Cerebellar nuclear complex (tissue), 1 donor: ENCODE results near the gene GADD45G.
A peak's percentile ranks its signal among the peaks of the same experiment; 100 is the strongest.

Source experiments
- DNase-seq, 2 experiments: peaks; one replicate each; lab custom pipeline; 2025; lab: John Stamatoyannopoulos, UW

GADD45G gene, protein sequence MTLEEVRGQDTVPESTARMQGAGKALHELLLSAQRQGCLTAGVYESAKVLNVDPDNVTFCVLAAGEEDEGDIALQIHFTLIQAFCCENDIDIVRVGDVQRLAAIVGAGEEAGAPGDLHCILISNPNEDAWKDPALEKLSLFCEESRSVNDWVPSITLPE

DNA sequence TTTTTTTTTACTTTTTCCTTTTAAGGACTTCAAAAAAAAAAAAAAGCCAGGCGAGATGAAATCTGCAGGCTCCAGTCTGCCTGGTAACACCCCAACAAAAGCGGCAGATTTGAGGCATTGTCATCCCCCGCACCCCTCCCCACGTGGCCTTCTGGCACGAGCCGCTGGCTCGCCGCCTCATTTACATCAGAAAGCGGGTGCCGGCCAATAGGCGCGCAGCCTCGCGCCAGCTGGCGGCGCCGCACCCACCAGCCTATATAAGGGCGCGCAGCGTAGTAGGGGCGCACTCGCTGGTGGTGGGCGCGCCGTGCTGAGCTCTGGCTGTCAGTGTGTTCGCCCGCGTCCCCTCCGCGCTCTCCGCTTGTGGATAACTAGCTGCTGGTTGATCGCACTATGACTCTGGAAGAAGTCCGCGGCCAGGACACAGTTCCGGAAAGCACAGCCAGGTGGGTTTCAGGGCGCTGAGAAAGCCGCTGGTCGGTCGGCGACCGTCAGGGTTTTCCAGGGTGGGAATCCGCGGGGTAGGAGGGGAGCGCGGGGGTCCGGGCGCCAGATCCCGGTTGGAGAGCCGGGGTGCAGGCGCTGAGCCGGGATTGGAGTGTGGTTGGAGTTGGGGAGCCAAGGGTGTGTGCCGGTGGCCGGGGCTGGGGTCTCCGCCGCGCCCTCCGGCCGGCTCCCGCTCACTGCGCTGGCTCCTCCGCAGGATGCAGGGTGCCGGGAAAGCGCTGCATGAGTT, at the start of gene GADD45G:
TSS of gene GADD45G (plus strand) at position 284 of the 736 bp plus-strand sequence. CDS start at position 394, 110 bp downstream.
- DNase-seq, result peak; percentile 69 to 78

- DNase-seq, result no peak
These were observed 49.8 kb upstream of the GADD45G start for GRCh38 chr9:89555036-89555415.

DNA sequence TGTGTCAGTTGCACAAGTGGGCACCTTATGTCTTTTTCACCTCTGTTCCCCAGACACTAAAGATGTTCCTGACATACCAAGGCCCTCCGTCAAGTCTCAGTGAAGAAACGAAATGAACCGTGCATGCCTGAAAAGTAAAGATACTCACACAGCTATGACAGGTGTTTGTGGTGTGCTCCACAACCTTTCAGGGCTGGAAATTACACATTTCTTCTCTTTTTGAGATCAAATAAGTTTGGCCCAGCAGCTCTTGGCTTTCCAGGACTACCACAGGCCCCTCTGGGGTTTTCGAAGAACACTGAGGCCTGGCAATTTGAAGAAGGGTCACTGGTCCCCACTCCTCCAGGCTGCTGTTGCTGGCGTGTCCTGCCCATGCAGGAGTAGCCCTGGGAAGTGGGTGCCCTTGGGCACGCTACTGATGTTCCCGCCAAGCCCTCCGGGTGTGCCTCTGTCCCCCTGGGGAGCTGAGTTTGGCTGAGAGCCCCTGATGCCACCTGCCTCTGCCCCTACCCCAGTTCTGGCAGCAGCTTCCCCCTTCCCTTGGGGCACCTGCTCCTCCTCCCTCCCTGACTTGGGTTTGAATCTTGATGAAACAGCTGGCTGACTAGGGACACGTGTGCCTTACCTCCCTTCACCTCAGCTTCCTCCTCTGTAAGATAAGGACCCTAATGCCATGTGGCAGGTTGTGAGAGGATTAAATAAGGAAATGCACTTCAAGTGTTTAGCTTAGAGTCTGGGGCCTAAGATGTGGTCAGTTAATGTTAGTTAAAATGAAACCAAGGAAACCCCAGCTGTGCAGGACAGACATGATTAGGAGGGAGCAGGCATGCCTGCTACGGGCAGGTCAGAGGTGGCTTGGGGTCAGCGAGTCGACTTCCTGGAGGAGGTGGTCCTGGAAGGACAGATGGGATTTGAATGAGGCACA, 49.1 kb upstream of the GADD45G start:
- DNase-seq, result no peak

- no peak for DNase-seq
These were observed 46.5 kb upstream of the GADD45G start for GRCh38 chr9:89558196-89558899.

DNA sequence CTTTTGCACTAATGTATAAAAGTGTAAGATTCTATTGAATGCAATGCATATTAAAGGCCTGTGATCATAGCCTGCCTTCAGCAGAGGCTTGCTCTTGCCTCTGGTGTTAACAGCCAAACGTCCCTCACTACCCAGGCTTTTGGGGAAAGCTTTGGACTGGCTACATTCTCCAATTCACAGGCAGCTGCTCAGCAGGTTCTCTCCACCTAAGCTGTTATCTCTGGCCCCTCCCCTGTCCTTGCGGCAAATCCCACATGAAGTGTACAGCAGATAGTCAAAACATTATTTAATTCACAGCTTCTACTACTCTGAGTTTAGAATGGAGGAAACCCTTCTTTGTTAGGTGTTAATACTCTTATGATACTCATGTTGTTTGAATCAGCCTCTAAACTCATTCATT, 45.9 kb upstream of the GADD45G start:
- DNase-seq, result no peak

DNA sequence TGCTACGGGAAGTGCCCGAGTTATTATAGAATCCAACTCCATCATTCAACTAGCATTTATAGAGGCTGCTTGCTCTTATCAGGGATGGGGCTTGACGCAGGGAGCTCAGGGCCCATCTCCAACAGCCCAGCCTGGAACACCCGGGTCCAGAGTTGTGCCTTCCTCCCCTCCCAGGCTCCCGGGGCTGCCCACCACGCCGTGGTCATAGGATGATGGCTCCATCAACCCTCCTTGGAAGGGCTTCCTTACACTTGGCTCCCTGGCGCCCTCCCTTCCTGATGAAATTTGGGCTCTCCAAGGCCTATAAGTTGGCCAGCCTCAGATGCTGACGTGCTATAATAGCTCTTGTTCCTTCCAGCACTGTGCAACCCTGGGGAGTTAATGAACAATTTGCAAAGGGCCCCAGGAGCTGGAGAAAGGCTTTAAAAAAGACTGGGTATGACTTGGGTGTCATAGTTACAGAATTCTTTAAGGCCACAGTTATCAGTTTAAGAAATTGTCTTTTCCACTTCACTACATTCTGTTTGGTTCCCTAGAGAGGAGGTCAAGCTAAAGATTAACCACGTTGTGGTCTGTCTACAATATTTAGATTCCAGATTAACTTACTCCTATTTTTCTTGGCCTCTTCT, 42.5 kb upstream of the GADD45G start:
- DNase-seq, result no peak

DNA sequence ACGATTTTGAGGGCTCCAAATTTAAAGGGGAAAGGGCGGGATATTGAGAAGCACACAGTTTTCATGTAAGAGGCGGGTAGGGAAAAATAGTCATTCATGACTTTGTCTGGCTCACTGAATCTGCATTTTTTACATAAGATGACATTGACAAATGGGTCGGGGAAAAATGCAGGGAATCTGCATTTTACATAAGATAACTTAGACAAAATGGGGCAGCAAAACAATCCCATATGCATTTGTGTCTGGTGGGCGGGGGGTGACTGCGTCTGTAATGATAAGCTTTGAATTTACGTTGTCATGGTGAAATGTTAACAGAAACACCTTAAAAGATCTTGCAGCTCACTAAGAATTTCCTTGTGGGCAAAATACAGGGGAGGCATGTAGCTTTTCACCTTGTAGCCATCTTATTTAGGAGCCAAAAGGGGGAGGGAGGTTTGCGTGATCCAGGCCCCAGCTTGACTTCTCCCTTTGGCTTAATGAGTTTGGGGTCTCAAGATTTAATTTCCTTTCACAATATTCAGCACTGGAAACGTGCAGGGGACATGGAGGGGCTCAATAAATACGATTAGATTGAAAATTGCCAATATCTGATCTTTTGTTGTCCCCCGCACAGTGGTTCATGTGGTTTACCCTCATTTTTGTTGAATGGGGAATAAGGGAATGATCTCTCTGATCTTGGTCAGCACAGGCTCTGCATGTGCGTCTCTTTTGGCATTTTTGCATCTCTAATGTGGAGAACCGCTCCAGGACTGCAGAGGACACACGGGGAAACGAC, 41.1 kb upstream of the GADD45G start:
- no peak for DNase-seq

- no peak for DNase-seq
These were observed 40.4 kb upstream of the GADD45G start for GRCh38 chr9:89564346-89564878.

GRCh38 chr9:89567649-89568048, 37.2 kb upstream of the GADD45G start:
- DNase-seq, result no peak

GRCh38 chr9:89574309-89574708, 30.5 kb upstream of the GADD45G start:
- DNase-seq, result no peak

DNA sequence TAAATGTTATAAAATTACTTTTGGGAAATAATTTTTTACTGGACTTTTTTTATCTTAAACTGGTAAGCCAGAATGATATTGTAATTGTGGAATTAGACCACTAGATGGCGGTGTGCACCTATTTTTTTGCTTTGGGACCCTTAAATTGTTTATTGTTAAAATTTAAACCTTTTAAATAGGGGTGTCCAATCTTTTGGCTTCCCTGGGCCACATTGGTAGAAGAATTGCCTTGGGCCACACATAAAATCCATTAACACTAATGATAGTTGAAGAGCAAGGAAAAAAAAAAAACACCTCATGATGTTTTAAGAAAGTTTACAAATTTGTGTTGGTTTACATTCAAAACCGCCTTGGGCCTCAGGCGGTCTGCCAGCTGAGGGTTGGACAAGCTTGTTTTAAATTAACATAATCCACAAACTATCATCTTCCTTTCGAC, 28.4 kb upstream of the GADD45G start:
- DNase-seq, result no peak

GRCh38 chr9:89577363-89577762, 27.4 kb upstream of the GADD45G start:
- DNase-seq, result no peak

DNA sequence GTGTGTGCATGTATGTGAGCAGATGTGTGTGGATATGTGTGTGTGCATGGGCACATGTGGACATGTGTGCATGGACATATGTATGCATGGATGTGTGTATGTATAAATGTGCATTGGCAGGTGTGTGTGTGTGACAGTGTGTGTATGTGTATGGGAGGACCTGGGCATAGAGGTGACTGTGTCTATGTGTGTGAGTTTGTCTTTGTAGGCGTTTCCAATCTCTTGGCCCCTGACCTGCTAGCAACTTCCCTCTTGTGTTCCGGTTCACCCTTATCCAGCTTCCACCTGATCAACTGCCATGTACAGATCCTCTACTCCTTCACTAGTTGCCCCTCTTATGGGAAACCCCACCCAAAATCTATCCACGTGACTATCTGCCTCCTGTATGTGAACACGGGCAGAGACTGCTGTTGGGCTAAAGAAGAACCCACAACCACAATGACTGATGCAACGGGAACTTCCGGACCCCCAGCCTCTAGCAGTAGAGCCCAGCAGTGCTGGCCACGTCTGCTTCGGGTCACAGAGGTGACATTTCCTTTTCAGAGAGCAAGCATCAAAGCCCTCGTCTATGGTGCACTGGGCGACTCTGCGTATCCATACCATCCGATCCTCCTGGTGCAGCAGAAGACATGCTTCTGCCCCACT, 24.9 kb upstream of the GADD45G start:
- DNase-seq, result no peak

DNA sequence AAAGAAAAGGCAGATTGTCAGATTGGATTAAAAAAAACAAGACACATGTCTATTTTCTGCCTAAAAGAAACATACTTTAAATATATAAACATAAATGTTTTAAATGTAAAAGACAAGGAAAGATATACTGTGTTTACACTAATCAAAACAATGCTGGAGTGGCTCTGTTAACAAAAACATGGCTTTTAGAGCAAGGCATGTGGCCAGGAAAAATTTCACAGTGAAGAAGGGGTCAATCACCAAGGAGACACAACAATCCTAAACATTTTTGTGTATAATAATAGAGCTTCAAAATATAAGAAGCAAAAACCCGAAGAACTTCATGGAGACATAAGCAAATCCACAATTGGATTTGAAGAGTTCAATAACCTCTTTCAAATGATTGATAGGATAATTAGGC, 18.5 kb upstream of the GADD45G start:
- DNase-seq, result no peak

DNA sequence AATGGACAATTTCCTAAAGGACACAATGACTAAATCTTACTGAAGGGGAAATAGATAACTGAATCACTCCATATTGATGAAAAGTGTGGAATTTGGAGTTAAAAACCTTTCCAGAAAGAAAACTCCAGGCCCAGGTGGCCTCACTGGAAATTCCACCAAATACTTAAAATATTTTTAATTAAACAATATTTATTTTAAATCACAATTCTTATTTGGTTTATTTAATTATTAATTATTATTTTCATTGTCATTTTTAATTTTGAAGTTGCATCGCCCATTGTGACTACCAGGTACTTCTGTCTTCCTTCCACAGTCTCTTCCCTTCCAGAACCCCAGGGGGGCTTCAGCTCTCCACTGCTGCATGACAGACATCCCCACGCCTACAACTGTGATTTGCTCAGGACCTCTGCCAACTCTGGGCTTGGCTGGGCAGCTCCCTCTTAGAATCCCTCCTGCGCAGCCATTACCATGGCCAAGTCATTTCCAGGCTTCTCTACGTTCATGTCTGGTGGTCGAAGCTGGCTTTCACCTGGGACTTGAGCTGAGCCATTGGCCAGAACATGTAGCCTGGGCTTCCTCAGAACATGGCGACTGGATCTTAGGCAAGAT, 16.4 kb upstream of the GADD45G start:
- no peak for DNase-seq

DNA sequence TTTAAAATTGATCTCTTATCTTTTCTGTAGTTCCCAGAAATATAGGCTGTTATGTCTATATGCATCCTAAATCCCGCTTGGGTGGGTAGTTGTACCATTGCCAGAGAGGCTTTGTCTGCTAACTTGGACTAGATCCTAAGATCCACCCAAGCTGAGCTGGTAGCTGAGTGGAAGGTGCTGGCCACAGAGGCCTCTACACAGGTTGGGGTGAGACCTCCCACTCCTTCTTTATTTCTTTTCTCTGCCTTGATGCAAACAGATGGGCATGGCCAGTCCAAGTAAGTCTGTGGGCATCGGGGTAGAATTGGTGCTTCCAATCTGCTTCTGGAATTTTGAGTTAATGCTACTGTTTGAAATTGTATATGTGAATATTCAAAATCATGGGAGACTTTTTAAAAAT, 14.4 kb upstream of the GADD45G start:
- no peak for DNase-seq

GRCh38 chr9:89591274-89592212, 13.3 kb upstream of the GADD45G start:
- no peak for DNase-seq

DNA sequence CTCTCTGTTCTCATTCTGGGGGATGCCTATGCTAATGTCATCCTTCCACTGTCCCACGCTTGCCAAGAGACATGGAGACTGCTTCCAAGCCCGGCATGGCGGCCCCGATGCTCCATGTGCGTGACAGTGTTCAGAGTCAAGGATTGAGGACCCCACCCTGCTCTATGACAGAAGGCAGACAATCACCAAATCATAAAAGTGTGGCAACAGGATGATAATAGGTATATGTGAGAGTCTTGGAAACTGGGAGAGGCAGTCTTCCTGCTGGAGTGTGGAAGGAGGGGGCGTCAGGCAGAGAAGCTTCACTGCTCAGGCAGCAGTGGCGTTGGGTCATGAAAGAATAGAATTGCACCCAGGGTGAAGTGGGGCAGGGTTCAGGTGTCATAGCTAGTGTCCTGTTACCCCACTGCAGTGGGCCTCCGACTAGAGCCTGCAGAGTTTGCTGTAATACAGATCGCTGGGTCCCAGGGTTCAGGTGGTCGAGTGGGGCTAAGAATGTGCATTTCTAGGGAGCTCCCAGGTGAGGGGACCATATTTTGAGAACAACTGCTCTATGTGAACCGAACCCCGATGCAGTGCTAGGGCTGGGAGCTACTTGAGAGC, 12.5 kb upstream of the GADD45G start:
- no peak for DNase-seq
